ENCODE results near the gene PCP2. TPM values are rescaled to one million over a fixed set of nuclear protein-coding genes. Genes with fewer than 3 reads are reported as not detected.

Gene PCP2
- total and polyA plus RNA-seq, 2 of the 8 experiments (the other 6 are each of a cell fraction or from before 2014, with no cell fraction given) = not detected

DNA sequence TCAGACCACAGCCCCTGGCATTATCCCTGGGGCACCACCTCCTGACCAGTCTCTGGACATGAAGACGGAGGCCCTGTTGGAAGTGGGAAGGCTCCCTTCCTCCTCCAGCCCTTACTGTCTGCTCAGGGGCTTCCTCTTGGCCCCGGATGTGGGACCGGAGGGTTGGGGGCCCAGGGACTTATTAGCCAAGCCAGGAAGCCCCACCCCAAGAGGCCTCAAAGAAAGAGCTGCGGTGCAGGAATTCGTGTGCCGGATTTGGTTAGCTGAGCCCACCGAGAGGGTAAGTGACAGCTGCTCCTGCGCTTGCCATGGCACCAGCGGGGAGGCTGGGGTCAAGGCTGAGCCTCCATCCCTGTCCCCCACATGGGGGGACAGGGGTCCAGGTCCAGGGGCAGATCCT lies 35.3 kb upstream of the PCP2 start, which contains the start of gene RETN (continued):
- no peak for TF ChIP-seq ATF3 (IDR thresholded peaks at IDR 0.05; ENCODE audit: insufficient read depth, low read depth, low read length)
- no peak for TF ChIP-seq SIRT6 (IDR thresholded peaks at IDR 0.05; ENCODE audit: low read length)
- no peak for TF ChIP-seq TAF1 (IDR thresholded peaks at IDR 0.05; ENCODE audit: low read depth, low read length)
- no peak for TF ChIP-seq SP1 (IDR thresholded peaks at IDR 0.05; ENCODE audit: low read depth, low read length)
- no peak for TF ChIP-seq MAX (IDR thresholded peaks at IDR 0.05)
- TF ChIP-seq, protein P1, sequence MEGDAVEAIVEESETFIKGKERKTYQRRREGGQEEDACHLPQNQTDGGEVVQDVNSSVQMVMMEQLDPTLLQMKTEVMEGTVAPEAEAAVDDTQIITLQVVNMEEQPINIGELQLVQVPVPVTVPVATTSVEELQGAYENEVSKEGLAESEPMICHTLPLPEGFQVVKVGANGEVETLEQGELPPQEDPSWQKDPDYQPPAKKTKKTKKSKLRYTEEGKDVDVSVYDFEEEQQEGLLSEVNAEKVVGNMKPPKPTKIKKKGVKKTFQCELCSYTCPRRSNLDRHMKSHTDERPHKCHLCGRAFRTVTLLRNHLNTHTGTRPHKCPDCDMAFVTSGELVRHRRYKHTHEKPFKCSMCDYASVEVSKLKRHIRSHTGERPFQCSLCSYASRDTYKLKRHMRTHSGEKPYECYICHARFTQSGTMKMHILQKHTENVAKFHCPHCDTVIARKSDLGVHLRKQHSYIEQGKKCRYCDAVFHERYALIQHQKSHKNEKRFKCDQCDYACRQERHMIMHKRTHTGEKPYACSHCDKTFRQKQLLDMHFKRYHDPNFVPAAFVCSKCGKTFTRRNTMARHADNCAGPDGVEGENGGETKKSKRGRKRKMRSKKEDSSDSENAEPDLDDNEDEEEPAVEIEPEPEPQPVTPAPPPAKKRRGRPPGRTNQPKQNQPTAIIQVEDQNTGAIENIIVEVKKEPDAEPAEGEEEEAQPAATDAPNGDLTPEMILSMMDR (IDR thresholded peaks at IDR 0.05; ENCODE audit: control extremely low read depth in 1 of 3, insufficient read depth in 1 of 3, low read depth in 1 of 3, low read length in 3 of 3) = no peak
